OCI-LY3 (cell line): ENCODE results near the gene OAF.

ENCODE experiments used
- EZH2phosphoT487 ChIP-seq: fragments of 200-600 bp; shearing (Covaris generic); IDR thresholded peaks from 2 replicates; pipeline ENCODE4 v1.6.1; 2018; ENCODE audit warnings: antibody characterized with exemption, mixed run types, low read depth
- TF ChIP-seq, protein P1 (sequence below): fragments of 200-600, 300-600 bp; sonication (generic); IDR thresholded peaks from 2 replicates; pipeline ENCODE4 v1.5.1; 2014; ENCODE audit warnings: antibody characterized with exemption, low read length, low read depth

GRCh38 chr11:120218695-120219033 is 7.8 kb downstream of the OAF start:
- TF ChIP-seq, protein P1, sequence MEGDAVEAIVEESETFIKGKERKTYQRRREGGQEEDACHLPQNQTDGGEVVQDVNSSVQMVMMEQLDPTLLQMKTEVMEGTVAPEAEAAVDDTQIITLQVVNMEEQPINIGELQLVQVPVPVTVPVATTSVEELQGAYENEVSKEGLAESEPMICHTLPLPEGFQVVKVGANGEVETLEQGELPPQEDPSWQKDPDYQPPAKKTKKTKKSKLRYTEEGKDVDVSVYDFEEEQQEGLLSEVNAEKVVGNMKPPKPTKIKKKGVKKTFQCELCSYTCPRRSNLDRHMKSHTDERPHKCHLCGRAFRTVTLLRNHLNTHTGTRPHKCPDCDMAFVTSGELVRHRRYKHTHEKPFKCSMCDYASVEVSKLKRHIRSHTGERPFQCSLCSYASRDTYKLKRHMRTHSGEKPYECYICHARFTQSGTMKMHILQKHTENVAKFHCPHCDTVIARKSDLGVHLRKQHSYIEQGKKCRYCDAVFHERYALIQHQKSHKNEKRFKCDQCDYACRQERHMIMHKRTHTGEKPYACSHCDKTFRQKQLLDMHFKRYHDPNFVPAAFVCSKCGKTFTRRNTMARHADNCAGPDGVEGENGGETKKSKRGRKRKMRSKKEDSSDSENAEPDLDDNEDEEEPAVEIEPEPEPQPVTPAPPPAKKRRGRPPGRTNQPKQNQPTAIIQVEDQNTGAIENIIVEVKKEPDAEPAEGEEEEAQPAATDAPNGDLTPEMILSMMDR, result no peak
- no peak for TF ChIP-seq EZH2phosphoT487
